RPMI8226 (cell line): ENCODE measurements around the gene NR1H2.
"Not testable (repeated sequence)": the region's sequence is repeated elsewhere in the genome, so short reads cannot be mapped to it uniquely, and the experiment has no call there.

Experiments used
- DNase-seq: peaks from one replicate; pipeline ENCODE4 v3.0.0-alpha.2; 2015

The NR1H2 gene

DNA sequence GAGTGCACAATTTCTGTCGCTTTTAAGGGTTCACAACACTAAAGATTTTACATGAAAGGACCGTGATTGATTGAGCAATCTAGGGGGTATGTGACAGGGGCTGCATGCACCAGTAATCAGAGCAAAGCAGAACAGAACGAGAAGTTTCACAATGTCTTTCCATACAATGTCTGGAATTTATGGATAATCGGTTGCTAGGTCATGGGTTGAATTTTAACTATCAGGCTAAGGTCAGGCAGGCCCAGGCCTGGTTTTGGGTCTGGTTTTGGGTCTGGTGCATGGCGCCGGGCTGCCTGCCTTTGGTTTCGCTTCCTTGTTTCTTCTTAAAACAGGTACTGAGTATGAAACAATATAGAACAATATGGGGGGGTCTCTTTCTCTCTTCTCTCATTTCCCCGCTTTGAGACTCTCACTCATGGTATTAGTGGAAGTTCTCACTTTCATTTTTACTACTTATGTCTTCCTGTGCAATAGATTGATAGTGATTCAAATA, 29.1 kb upstream of the NR1H2 start:
- DNase-seq: not testable (repeated sequence)

DNA sequence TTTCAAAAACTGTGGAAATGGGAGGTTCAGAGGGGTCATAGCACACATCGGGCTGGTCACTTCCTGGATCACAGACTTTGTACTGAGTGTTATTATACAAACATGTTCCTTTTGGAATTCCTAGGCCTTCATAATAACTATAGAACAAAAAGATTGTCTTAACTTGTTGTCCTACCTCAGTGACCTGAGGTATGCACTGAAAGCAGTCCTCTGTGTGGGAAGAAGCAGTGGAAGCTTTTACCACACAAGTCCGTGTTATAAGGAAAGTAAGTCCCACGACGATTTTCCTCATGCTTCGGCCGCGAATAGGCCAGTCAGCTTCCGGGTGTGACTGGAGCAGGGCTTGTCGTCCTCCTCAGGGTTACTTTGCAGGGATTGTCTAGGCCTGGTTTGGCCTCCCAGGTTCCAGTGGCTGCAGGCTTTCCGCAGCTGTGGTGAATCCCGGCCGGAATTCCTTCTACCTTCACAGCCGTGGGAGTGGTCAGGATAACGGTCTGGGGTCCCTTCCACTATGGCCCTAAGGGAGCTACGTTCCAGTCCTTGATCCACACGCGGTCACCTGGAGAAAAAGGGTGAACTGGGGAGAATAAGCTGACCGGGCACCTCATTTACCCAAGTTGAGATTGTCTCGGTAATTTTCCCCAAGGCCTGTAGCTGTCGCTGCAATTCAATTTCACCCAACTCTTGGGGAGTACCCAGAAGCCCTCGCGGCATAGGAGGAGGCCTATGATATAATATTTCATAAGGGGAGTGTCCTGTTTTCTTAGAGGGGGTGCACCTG, 26.8 kb upstream of the NR1H2 start:
- peak; percentile 44 for DNase-seq

DNA sequence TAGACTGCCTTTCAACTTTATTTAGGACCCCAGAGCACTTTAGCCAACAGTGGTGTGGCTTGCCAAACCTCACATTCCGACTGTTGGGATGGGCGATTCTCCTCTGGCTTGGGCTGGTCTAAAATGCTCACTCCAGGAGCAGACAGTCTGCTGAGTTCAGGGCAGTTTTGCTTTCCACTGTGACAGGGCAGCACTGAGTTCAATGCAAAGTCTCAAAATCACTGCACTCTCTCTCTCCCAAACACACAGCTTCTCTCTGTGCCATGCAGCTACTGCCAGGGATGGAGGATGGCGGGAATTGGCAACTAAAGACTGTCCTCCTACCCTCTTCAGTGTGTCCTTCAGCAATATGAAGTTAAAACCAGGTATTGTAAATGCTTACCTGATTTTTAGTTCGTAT, 24.0 kb upstream of the NR1H2 start:
- DNase-seq: no peak

DNA sequence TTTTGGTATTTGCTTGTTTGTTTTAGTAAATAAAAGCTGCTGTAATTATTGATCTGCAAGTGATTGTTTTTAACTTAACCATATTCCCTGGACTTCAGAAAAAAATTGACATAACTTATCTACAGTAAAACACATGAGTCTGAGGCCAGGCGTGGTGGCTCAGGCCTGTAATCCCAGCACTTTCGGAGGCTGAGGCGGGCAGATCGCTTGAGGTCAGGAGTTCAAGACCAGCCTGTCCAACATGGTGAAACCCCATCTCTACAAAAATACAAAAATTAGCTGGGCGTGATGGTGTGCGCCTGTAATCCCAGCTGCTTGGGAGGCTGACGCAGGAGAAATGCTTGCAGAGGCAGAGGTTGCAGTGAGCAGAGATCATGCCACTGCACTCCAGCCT, 22.8 kb upstream of the NR1H2 start:
- not testable (repeated sequence) for DNase-seq

DNA sequence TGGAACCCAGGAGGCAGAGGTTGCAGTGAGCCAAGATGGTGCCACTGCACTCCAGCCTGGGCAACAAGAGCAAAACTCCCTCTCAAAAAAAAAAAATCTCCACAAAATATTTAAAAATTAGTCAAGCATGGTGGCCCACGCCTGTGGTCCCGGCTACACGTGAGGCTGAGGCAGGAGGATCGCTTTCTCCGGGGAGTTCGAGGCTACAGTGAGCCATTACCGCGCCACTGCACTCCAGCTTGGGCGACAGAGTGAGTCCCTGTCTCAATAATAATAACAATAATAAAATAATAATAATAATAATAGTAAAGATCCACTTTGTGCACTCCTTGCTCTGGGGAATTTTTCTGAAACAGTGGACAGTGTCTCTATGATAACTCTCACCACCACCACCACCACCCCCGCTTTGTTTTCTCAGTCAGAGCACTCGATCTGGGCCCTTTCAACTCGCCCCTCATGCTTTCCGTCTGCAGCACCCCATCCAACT, 19.5 kb upstream of the NR1H2 start:
- no peak for DNase-seq

GRCh38 chr19:50357178-50358100, 18.8 kb upstream of the NR1H2 start:
- DNase-seq: peak; percentile 61

DNA sequence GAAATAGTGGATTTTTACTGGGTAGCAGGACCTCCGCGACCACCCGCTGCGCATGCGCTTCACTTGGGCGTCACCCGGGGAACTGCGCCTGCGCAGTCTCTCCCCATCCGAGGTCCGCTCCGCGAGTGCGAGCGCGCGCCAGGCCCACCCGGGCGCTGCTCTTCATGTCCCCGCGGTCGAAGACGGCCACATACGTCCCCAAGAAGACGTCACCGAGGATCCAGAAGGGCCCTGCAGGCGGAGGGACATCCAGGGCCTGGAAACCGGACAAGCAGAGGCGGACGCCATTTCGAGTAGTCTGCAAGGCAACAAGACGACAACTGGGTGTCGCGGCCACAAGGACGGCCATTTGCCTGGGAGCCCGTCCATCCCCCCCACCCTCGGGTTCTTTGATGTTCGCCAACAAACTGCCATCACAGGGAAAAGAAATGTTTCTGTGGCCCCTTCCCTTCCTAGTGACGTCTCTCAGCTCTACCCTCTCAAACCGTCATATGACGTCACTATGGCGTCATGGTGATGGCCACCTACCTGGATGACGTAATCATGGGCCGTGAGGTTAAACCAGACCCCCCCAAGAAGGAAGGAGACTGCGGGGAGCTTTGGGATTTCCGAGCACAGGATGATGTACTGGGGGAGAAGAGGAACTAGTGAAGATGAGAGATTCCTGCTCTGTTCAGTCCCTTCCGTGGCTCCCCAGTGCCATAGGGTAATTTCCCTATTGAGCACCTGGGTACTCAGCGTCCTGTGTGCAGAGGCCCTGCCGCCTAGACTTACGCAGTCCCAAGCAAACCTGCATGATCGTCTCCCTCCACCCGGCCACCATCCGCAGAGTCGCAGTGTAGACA, 17.6 kb upstream of the NR1H2 start:
- peak; percentile 29 for DNase-seq

GRCh38 chr19:50359328-50359818, 16.9 kb upstream of the NR1H2 start:
- DNase-seq: no peak

DNA sequence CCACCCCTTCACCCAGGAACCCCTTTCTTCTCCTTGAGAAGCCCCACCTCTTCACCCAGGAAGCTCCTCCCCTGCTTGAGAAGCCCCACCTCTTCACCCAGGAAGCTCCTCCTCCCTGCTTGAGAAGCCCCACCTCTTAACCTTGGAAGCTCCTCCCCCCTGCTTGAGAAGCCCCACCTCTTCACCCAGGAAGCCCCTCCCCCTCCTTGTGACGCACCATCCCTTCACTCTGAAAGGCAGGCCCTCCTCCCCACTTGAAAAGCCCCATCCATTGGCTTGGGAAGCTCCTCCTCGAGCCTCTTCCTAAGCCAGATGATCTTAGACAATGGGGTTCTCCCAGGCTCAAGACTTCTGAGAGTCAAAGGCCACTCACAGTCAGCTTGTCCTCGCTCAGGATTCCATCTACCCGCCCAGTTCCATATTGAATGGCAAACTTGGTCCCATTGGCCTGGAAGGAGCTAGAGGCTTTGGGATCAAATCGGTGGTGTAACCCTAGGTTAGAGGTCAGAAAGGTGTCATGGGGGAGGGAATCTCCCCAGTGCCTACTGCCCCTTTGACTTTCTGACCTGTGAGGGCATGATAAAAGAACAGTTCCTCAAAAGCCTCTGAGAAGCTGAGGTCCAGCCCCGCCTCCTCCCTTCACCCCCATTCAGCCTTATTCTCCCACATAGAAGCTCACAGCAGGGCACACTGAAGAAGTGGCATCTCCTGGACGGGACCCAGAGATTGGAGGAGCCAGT, 14.8 kb upstream of the NR1H2 start:
- DNase-seq: no peak

- no peak for DNase-seq
Observed at GRCh38 chr19:50362030-50362412, 14.2 kb upstream of the NR1H2 start.

DNA sequence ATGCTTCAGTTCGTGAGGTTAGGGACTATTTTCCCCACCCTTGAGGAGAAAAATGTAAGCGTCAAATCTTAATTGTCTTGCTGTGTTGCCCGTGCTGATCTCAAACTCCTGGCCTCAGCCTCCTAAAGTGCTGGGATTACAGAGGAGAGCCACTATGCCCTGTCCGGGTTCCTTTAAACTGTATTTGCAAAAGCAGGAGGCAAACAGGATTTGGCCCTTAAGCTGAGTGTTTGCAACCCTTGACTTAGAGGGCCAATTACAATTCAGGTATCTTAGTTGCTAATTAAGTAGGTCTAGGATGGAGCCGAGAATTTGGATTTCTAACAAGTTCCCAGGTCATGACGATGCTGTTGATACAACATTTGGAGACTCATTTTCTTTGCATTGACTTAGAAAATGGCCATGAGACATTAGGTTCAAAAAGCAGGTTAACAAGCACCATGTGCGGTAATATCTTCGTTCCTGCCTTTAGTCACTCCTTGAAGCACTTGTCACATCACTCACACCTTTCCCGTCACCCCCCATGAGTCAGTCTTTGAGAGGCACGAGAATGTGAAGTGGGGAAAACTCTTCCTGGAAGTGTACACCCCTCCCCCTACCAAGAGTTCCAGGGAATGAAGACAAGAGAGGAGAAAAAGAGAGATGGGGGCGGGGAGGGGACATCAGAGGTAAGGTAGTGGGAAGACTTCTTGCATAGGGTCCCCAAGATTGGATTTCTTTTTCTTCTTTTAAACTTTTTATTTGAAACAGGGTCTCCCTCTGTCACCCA, 13.4 kb upstream of the NR1H2 start:
- DNase-seq: no peak

- peak; percentile 78 for DNase-seq
Observed at GRCh38 chr19:50365434-50366306, 10.6 kb upstream of the NR1H2 start, which contains the start of gene NAPSA. NAPSA (minus strand) TSS chr19:50365639; CDS start chr19:50365621, 18 bp downstream.

- DNase-seq: peak; percentile 67
Observed at GRCh38 chr19:50368649-50369570, 7.3 kb upstream of the NR1H2 start.

DNA sequence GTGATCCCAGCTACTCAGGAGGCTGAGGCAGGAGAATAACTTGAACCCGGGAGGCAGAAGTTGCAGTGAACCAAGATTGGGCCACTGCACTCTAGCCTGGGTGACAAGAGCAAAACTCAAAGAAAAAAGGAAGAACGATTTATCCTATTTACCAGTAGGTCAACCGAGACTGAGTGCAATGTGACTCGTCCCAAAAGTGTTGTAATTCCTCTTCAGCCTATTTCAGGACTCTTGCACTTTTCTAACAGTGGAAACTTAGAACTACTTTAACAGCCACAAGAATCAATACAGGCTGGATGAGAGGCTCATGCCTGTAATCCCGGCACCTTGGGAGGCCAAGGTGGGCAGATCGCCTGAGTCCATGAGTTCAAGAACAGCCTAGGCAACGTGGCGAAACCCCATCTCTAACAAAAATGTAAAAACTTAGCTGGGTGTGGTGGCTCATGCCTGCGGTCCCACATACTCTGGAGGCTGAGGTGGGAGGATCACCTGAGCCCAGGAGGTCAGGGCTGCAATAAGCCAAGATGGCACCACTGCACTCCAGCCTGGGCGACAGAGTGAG, 4.3 kb upstream of the NR1H2 start:
- DNase-seq: no peak

DNA sequence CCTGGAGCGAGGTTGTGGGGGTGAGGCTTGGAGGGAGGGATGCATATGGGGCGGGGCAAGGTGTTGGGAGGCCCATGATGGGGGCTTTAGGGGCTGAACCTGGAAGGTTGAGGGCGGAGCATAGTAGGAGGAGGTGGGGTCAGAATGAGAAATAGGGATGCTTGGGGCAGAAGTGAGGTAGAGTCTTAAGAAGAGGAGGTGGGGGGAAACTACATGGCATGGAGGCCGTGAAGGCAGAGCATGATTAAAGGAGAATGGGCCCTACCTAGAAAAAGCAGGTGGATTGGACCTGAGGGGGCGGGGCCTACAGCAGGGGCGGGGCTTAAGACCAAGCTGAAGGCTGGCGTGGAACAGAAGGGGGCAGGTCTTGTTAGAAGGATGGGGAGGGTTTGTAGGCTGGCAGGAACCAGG, 799 bp downstream of the NR1H2 start:
- DNase-seq: no peak

DNA sequence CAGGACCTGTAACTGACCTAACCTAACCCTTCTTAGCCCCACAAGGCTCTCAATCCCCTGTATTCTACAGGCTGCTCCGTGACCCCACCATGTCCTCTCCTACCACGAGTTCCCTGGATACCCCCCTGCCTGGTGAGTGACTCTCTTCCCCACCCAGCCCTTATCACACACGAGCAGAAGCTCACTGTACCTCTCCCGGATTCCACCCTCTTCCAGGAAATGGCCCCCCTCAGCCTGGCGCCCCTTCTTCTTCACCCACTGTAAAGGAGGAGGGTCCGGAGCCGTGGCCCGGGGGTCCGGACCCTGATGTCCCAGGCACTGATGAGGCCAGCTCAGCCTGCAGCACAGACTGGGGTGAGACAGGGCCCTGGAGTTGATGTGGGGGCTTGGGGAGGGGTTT, 1.3 kb downstream of the NR1H2 start:
- no peak for DNase-seq

DNA sequence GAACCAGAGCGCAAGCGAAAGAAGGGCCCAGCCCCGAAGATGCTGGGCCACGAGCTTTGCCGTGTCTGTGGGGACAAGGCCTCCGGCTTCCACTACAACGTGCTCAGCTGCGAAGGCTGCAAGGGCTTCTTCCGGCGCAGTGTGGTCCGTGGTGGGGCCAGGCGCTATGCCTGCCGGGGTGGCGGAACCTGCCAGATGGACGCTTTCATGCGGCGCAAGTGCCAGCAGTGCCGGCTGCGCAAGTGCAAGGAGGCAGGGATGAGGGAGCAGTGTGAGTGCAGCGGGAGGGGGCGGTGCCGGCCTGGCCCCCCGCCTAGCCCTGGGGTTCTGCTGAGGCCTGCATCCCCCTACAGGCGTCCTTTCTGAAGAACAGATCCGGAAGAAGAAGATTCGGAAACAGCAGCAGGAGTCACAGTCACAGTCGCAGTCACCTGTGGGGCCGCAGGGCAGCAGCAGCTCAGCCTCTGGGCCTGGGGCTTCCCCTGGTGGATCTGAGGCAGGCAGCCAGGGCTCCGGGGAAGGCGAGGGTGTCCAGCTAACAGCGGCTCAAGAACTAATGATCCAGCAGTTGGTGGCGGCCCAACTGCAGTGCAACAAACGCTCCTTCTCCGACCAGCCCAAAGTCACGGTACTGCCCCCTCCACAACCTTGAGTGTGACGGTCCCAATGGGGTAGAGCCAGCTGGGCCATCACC, 2.1 kb downstream of the NR1H2 start:
- DNase-seq: no peak

- DNase-seq: no peak
Observed at GRCh38 chr19:50378863-50379236, 2.6 kb downstream of the NR1H2 start.
